ENCODE data around the gene ECSCR.
A peak's percentile ranks its signal among the peaks of the same experiment; 100 is the strongest.
"Not testable (repeated sequence)": the region's sequence is repeated elsewhere in the genome, so short reads cannot be mapped to it uniquely, and the experiment has no call there.

Gene ECSCR, protein sequence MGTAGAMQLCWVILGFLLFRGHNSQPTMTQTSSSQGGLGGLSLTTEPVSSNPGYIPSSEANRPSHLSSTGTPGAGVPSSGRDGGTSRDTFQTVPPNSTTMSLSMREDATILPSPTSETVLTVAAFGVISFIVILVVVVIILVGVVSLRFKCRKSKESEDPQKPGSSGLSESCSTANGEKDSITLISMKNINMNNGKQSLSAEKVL

DNA sequence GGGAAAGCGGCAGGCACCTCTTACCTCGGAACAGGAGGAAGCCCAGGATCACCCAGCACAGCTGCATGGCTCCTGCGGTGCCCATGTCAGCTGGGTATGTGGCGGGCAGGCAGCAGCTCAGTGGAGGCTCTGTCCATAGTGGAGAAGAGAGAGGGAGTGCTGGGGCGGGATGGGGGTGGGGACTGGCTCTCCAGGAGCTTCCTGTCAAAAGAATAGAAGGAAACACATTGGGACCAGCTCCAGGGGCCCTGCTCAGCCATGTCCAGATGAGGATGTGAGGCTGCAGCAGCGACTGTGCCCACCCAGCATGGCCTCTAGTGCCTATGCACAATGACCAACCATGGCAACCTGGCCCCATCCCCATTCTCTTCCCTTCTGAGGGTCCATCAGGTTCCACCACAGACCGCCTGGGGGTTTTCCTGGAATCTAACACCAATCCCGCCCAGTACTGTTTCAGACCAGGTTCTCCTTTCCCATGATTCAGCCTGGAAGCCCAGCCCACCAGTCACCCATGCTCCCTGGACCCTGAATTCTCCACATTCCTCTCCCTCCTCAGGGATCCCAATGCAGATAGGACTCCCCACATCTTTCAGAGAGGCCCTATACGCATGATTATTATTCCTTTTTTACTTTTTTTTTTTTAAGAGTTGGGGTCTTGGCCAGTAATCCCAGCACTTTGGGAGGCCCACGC, at the start of gene ECSCR:
ECSCR (minus strand) TSS at position 158 of the 691 bp plus-strand sequence; CDS start at position 85, 73 bp downstream.
- H3K4me3 ChIP-seq (ENCODE audit: low read depth, low read length), result no peak within 1 kb of the TSS
- no peaks in the 10 kb centered on the region; a peak in 1 of 3 replicates for H3K36me3 ChIP-seq (ENCODE audit: control insufficient read depth in 2 of 2, insufficient read depth in 1 of 2, low read length in 2 of 2)
- H3K4me1 ChIP-seq (ENCODE audit: control insufficient read depth, insufficient read depth, low read length), result no peaks in the 10 kb centered on the region; the same call in 1 of the 2 replicates
- POLR2A ChIA-PET, result no interaction called here
- TF ChIP-seq ZFHX2 (tag by site-specific recombination; conservative IDR thresholded peaks at IDR 0.05), result no peak
- no peak for TF ChIP-seq ZNF48 (tag by site-specific recombination; IDR thresholded peaks at IDR 0.05)
- TF ChIP-seq MYNN (tag by site-specific recombination; IDR thresholded peaks at IDR 0.05; ENCODE audit: borderline replicate concordance), result no peak
- peak; percentile 71 for TF ChIP-seq ZIC2 (tag by site-specific recombination; IDR thresholded peaks at IDR 0.05)
- CTCF ChIA-PET, result interaction anchor here (1.2 kb wide), 1 partner anchor 55 kb away, joined by 3 read pairs; no protein-coding TSS in a partner anchor
- H3K9me3 ChIP-seq (ENCODE audit: control insufficient read depth, insufficient read depth, low read depth, low read length), result no peaks in the 10 kb centered on the region
- no peak within 1 kb of the TSS for H3K27ac ChIP-seq (ENCODE audit: extremely low read depth, low read depth, low read length)

GRCh38 chr5:139504722-139505121, 42.2 kb upstream of the ECSCR start:
- H3K9me3 ChIP-seq (ENCODE audit: control insufficient read depth, insufficient read depth, low read depth, low read length); H3K27ac ChIP-seq (ENCODE audit: extremely low read depth, low read depth, low read length); POLR2A ChIA-PET; H3K36me3 ChIP-seq (ENCODE audit: control insufficient read depth in 2 of 2, insufficient read depth in 1 of 2, low read length in 2 of 2); H3K4me3 ChIP-seq (ENCODE audit: low read depth, low read length); H3K4me1 ChIP-seq (ENCODE audit: control insufficient read depth, insufficient read depth, low read length): not testable (repeated sequence)
- CTCF ChIA-PET, result interaction anchor here (0.9 to 1.3 kb wide), 3 partner anchors 14 to 102 kb away, joined by 3 to 4 read pairs (median 3); no protein-coding TSS in a partner anchor

- H3K36me3 ChIP-seq (ENCODE audit: control insufficient read depth in 2 of 2, insufficient read depth in 1 of 2, low read length in 2 of 2); H3K9me3 ChIP-seq (ENCODE audit: control insufficient read depth, insufficient read depth, low read depth, low read length); H3K27ac ChIP-seq (ENCODE audit: extremely low read depth, low read depth, low read length); POLR2A ChIA-PET; H3K4me1 ChIP-seq (ENCODE audit: control insufficient read depth, insufficient read depth, low read length); H3K4me3 ChIP-seq (ENCODE audit: low read depth, low read length): not testable (repeated sequence)
- CTCF ChIA-PET, result interaction anchor here (1.1 to 2.3 kb wide), 3 partner anchors 13 to 83 kb away, joined by 3 to 9 read pairs (median 4); no protein-coding TSS in a partner anchor
These were observed 41.3 kb upstream of the ECSCR start for GRCh38 chr5:139503879-139504278.

- H3K9me3 ChIP-seq (ENCODE audit: control insufficient read depth, insufficient read depth, low read depth, low read length); POLR2A ChIA-PET; H3K4me3 ChIP-seq (ENCODE audit: low read depth, low read length); H3K4me1 ChIP-seq (ENCODE audit: control insufficient read depth, insufficient read depth, low read length); H3K27ac ChIP-seq (ENCODE audit: extremely low read depth, low read depth, low read length); H3K36me3 ChIP-seq (ENCODE audit: control insufficient read depth in 2 of 2, insufficient read depth in 1 of 2, low read length in 2 of 2): not testable (repeated sequence)
- CTCF ChIA-PET, result interaction anchor here (0.5 to 2.3 kb wide), 5 partner anchors 10 to 263 kb away, joined by 3 to 9 read pairs (median 4); no protein-coding TSS in a partner anchor
- TF ChIP-seq SP2 (tag by site-specific recombination; IDR thresholded peaks at IDR 0.05), result 0 out of 2 replicates have a peak, but pooled peaks have one; percentile 16
These were observed 40.7 kb upstream of the ECSCR start for GRCh38 chr5:139503036-139503817.

- H3K4me3 ChIP-seq (ENCODE audit: low read depth, low read length), result no peak overlapping the region
- TF ChIP-seq KLF16 (tag by site-specific recombination; IDR thresholded peaks at IDR 0.05), result no peak
- H3K36me3 ChIP-seq (ENCODE audit: control insufficient read depth in 2 of 2, insufficient read depth in 1 of 2, low read length in 2 of 2), result no peaks in the 10 kb centered on the region; a peak in 1 of 3 replicates
- ChIA-PET POLR2A (interaction anchor here (1.0 kb wide), 1 partner anchor 62 kb away, joined by 3 read pairs; the partner anchor contains the start of gene DNAJC18), CTCF (interaction anchor here (0.6 to 2.3 kb wide), 2 partner anchors 16 to 264 kb away, joined by 4 to 9 read pairs; no protein-coding TSS in a partner anchor)
- no peaks in the 10 kb centered on the region for H3K9me3 ChIP-seq (ENCODE audit: control insufficient read depth, insufficient read depth, low read depth, low read length)
- H3K4me1 ChIP-seq (ENCODE audit: control insufficient read depth, insufficient read depth, low read length), result no peaks in the 10 kb centered on the region
- H3K27ac ChIP-seq (ENCODE audit: extremely low read depth, low read depth, low read length), result no peak overlapping the region
These were observed 38.8 kb upstream of the ECSCR start for GRCh38 chr5:139501381-139501780.
